ENCODE measurements around the gene CYP27B1.
"Not testable (repeated sequence)": the region's sequence is repeated elsewhere in the genome, so short reads cannot be mapped to it uniquely, and the experiment has no call there.

The CYP27B1 gene

DNA sequence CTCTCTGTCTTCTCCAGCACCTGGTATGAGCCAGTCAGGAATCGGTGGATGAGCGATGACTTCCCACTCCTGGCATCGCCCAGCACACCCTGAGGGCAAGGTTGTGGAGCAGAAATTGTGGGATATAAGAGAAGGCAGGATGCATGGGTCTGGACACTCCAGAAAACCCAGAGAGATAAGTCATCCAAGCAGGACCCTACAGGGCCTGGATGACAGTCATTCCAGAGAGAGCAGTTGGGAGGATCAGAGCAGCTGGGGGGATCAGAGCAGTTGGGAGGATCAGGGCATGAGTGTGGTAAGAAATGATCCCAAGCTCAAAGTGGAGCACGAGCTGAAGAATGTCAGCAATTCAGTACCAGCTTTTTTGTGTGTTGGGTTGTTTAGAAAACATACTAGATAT lies 32.3 kb downstream of the CYP27B1 start:
- DNase-seq, result no peak

DNA sequence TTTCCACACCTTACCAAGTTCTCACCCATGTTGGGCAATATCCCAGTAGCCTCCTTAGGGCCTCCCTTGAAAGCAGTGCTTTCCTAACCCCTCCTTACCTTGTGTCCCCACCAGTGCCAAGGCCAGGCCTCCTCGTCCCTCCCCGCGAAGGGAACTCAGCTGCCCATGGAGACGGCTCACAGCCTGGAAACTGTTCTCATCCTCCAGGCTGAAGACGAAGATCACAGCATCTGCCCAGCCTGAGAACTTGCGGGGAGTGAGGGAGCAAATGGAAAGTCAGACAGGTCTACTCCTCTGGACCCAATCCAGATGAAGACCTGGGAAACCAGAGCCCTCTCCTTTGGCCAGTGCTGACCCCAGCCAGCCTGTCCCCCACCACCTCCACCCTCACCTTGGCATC lies 33.0 kb downstream of the CYP27B1 start:
- no peak for DNase-seq

DNA sequence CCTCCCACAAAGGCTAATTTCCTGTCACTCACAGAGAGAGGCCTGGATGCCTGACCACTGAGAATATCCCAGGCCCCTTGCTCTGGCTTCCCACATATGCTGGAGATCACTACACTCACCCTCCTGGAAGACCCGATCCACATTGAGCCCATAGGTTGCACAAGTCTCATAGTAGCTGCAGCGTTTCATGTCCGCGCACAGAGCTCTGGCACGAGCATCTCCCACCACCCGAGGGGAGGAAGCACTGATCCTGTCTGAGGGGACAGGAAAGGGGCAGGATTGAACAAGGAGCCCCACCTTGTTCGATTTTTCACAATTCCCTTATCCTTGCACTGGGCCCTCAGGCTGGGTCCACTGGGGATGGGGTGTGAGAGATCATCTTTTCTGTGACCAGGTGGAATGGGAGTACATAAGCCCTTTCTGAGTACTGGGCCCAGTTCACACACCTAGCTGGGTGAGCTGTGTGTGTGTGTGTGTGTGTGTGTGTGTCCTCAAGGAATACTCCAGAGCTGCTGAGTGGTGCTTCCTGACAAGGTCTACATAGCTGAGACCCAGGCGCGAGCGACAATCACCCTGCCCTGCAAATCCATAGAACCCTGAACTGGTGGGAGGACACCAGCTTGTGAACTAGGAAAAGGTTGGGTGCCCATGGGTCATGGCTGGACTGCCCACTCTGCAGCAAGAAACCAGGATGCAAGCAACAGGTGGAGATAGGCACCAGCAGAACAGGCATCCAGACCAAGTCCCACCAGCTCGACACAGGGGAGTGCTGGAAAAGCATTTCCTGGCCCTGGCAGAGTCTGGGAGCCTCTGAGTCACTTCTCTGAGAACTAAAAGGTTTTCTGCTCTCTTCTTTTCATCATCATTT lies 33.9 kb downstream of the CYP27B1 start:
- DNase-seq, result no peak

DNA sequence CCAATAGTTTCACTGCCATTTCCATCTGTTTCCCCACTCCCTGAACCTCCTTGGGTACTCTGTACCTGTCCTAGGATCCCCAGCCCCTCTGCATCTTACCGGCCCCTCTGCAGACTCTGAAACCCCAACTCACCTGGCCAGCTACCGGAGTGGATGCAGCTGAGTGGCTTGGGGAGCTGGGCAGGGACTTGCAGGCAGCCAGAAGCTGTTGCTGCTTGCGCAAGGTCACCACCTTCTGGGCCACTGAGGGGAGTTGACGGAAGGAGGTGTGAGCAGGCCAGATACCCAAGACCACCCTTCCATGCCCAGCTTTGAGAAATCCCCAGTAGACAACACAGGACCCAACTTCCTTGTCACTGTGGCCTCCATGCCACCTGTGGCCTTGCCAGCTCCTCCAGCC lies 34.6 kb downstream of the CYP27B1 start:
- DNase-seq, result no peak

DNA sequence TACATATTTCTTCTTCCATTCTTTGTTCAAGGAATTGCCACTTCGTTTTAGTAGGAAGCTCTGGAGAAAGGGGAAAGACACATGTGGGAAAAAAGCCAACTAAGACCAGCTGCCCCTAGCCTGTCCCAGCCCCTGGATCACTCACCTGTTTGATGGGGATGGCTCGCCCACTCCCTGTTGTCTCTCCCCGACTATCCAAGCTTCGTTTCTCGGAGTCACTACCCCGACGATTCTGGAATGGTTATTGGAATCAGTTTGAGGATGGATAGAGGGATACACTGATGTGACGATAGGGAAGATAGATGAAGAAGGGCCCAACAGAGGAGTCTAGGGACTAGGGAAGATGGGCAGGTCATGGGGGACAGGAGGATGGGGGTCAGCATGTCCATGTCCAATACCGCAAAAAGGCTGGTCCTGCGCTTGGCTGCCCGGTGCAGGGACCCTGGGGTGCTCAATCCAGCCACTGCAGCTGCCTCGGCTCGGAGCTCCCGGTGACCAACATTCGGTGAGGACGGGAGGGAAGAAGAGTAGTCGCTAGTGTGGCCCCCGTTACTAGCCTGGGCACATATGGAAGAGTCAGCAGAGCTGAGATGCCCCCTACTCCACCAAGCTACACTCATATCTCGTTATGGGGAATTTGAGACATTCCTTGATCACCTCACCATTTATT lies 35.3 kb downstream of the CYP27B1 start:
- DNase-seq, result no peak

DNA sequence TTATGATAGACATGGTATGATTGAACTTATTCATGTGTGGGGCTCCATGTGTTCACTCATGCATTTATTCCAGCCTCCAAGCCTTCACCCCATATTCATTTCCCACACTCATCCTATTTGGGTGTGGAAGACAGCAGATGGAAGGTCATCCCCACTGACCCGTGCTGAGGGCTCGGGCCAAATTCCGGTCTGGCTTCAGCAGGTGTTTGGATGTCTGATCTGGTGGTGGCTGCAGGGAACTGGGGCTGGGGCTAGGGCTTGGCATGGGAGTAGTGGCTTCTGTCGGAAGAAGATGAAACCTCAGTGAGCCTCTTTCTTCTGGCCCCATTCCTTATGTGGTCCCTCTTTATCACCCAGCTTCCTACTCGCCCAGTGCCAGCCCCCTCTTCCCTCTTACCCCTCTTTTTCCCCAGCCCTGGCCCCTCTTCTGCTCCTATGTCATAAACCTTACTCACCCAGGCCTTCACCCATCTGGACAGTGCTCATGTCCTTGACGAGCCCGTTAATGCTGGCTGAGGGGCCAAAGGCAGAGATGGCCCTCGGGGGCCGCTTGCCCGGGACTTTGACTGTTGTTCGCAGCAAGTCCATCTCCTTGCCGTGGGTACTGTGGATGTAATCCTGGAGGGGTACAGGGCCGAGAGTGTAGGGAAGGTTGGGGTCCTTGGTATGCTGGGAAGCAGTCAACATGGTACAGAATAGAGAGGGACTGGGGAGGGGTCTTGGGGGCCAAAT lies 36.4 kb downstream of the CYP27B1 start:
- no peak for DNase-seq

DNA sequence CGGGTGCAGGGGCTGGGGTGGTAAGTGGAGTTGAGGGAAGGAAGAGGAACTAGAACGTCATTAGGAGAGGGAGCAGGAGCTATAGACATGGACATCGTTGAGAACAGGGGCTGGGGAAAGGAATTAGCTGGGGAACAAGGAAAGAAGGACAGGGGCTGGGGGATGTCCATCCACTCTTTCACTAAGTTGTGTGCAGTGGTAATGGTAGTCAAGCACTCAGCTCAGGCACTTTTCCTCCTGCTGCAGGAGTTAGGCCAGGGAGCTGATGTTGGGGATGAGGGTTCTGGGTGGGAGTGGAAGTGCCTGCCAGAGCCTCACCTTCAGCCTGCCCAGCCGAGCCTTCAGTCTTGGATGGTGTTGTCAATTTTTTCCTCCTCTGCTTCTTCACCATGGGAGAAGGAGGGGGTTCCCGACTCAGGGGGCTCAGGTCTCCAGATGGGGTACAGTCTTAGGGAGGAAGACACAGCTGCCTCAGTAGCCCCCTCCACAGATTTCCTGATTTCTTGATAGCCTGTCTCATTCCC lies 37.5 kb downstream of the CYP27B1 start:
- no peak for DNase-seq

DNA sequence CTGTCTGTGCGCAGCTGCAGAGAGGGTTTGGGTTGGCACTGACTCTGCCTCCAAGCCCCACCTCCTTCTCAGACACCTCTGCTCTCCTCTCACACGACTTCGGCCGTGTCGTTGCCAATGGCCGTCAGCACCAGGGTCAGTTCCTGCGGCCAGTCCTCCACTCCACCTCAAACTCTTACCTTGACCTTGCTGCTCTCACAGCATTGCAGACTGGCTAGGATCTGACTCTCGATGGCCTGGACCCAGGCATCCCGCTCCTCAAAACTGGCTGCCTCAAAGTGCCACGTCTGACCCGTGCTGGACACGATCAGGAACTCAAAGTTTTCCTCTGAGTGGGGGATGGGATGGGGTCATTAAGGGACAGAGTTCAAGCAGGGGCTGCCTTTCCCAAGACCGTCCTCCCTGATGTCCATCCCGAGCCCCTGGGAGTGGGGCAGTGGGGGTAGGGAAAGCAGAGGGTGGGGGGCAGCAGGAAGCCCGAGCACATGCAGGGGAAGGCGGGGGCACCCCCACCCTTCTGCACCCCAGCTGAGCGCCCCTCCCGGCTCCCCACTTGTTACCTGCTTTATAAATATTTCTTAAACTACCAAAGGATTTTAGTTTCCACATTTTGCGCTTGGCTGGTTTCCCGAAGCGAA lies 39.0 kb downstream of the CYP27B1 start:
- no peak for DNase-seq

DNA sequence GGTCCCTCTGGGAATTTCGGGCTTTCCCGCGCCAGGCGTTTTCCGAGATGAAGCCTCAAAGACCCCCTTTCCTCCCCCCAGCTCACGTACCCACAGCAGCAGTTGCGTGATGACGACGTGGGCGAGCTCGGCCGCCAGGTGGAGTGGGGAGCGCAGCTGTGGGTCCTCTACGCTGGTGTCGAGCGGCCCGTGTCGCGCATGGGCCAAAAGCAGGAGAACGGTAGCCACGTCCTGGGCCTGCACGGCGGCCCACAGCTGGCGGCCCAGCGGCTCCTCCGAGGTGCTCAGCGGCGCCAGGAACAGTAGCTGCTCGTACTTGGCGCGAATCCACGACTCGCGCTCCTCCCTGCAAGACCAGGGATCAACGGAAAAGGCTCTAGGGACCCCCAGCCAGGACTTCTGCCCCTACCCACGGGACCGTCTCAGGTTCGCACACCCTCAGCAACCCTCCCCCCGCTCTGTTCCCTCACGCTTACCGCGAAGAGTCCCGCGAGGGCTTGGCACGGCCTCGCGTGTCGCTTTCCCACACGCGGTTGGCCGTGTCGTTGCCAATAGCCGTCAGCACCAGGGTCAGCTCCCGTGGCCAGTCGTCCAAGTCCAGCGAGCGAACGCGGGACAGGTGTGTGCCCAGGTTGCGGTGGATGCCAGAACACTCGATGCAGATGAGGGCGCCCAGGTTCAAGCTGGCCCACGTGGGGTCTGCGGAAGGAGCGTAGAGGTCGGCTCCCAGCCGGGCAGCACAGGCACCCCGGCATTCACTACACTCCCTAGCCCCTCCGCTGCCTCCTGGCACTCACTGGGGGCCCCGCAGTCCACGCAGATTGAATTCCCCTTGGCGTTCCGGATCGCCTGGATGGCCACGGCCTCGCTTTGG lies 39.8 kb downstream of the CYP27B1 start:
- no peak for DNase-seq

DNA sequence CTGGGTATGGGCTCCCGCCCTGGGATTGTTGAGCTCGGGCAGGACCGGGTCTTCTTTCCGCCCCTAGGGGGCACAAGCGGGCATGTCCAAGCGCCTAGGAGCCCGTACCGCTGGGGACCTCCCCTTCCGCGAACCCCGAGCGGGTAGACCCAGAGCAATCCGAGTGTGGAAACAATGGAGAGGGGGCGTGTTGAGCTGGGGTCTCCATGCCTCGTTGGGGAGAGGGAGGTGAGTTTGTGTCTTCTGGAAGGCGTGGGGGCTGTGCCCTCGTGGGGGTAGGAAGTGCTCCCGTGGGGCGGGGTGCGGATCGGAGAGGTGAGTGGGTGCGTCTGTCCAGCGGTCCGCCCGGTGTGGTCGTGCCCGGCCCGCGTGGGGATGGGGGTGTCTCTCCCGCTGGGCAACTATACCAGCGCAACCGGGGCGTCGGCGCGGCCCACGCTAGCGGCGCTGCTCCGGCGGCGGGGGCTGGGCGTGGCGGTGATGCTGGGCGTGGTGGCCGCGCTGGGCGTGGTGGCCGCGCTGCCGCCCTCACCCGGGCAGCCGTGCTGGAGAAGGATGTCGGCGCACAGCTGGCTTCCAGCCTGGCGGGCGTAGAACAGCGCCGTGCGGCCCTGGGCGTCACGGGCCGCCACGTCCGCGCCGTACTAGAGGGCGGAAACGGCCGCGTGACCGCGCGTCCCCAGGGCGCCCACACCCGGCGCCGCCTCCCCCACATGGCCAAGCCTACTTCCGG lies 40.6 kb downstream of the CYP27B1 start:
- no peak for DNase-seq

DNA sequence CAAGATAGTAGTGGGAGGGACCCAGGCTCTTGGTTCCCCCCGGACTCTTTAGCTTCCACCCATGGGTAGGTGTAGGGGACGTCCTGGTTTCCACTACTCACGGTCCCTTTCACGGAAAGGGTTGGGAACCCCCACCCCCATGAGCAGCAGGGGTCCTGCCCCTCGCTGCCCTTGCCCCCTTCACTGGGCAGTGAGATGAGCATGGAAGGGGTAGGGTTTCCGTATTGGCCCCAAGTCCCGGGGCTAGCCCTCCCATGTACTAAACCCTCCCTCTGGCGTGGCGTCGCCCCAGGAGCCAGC lies 41.1 kb downstream of the CYP27B1 start:
- no peak for DNase-seq

DNA sequence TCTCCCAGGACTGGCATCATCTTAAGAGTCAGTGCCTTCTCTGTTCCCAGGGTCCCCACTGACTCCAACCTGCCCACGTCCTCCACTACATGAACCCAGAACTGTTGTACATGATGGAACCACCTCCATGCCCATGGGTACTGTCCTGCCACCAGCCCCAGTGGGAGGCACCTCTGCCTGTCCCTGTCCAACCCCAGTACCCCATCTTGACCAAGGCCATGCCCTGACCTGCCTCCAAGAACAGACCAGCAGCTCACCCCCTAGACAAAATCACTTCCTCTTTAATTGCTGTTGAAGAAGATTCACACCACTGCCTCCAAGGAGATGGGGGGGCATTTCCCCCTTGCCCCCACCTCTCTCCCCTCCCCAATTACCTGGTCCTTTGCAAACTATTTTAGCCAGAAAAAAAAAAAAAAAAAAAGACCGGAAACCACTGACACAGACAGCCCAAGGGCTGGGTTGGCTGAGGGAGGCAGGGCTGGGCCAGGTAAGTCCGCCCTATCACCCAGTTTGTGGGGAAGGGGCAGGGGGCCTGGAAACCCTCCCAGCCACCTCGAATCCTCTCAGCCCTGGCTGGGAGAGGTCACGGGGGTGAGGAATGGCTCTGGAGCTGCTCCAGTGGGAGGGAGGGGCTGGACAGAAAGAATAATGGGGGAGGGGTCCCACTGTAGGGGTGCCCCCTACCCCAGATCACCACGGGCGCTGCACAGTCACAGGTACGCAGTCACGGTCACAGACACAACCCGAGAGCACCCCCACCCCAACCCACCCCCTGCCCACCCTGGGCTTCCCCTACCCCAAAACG lies 41.7 kb downstream of the CYP27B1 start:
- no peak for DNase-seq

DNA sequence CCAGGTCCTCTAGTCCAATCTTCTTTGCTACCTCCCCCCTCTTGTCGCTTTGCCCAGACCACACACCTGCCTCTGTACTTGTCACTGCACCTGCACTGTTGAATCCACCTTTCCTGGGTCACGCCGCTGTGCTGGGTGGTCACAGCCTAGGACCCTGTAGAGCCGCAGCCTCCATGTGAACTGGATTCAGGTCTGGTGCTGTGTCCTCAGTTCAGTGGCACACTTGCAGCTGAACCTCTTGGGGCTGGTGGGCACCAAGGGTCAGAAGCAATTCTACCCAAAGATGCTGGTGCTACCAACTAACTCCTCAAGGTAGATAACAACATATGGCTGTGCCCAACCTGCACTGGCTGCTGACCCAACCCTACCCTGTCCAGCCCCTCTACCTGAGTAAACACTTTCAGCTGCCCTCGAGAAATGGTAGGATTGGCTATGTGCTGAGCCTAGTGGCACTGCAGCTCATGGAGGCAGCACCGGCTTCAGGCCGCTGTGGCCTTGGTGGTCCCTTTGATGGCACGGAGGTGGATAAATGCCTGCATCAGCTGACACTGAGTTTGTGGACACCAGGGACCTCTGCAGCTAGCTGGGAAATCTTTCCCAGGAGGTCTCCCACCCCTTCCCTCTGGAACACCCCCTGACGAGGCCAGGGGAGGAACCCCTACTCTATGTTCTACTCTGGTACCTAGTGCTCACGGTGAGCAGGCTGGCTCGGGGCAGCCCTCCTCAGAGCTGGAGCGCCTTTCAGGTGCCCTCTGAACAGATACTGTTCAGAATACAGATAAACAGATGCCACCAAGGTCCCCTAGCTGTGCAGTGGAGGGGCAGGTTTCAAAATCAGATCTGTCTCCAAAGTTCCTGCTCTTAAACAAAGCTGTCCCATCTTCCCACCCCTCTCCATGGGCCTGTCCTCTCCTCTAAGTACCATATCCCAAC lies 42.6 kb downstream of the CYP27B1 start:
- no peak for DNase-seq

DNA sequence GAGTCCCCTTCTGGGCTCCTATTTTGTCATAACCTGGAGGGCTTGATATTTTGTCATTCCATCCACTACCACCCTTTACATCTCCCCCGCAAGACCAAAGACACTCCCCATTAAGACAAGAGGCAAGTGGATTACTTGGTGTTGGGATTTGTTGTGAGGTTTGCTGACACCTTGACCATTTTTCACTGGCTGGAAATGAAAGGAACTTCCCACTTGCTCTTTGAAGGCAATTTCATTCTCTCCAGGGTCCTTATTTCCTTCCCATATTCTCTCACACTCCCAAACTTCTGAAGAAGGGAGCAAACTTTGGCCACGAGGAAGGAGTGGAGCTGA lies 43.3 kb downstream of the CYP27B1 start:
- no peak for DNase-seq

DNA sequence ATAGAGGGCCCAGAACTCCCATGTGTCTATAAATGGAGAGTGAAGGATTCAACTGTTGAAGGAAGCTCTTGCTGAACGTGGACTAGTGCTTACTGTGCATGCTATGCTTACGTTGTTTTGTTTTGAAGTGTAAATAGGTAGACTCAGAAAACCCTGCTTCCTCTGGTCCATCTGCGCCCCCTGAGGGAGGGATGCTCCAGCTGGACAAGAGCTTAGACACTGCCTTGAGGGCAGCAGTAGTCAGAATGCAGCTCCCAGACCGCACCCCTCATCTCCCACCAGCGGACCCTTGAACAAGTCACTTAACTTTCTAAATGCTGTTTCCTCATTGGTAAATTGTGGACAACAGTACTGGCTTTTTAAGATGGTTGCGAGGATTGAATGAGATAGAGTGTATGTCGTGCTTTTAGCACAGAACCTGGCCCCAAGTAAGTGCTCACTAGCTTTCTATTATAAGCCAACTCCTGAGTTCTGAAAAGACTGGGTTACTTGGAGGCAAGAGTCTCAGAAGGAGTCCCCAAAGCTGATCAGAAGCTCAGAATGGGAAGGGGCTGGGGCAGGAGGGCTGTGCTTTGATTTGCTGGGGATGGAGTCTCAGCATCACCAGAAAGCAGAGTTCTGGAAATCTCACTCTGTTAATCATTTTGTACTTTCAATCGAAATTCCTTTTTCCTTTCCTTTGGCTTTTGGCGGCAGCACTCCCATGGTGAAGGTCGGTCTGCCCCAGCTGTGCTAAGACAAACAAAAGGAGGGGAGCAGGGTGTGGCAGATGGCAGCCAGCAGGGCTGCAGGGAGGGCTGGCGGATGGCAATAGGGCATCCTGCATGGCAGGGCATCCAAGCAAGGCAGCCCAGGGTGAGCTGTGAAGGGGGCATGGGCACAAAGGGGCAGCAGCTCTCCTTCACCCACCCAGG lies 43.9 kb downstream of the CYP27B1 start:
- no peak for DNase-seq

DNA sequence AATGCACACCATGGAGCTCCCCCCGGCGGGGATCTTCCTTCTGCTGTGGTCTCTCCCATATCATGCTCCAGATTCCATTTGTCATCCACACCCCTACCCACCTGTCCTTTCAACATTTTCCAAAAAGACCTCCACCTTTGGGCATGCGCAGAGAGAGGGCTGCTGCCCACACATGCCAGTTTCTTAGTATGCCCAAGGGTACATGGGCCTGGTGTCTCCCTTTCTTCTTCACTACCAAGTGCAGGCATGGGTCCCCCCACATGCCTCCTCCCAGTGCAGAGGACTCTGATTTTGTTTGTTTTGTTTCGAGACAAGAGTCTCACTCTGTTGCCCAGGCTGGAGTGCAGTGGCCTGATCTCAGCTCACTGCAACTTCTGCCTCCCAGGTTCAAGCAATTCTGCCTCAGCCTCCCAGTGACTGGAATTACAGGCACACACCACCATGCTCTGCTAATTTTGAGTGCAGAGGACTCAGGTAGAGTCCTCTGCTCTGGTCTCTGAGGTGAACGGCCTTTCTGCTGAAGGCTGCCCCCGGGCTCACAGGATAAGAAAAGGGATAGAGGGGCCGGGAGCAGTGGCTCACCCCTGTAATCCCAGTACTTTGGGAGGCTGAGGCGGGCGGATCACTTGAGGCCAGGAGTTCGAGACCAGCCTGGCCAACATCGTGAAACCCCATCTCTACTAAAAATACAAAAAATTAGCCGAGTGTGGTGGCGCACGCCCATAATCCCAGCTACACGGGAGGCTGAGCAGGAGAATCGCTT lies 44.9 kb downstream of the CYP27B1 start:
- DNase-seq, result not testable (repeated sequence)
